ENCODE data around the gene APBA2. TPM values are rescaled to one million over a fixed set of nuclear protein-coding genes. Genes with fewer than 3 reads are reported as not detected.

The APBA2 gene
- polyA plus RNA-seq, 2 of the 4 experiments (the other 2 are of a cell fraction), result 11.4 to 12.6 TPM

- Histone ChIP-seq H3K4me3 (no peak overlapping the region), H3K27ac (no peak overlapping the region), H3K4me2 (no peak overlapping the region), H3K4me1 (no peaks in the 10 kb centered on the region), H3K9me3 (no peaks in the 10 kb centered on the region)
- ChIA-PET POLR2A (no interaction called here), CTCF (interaction anchor here (1.2 to 4.1 kb wide), 3 partner anchors 10 to 27 kb away, joined by 4 to 33 read pairs (median 22); no protein-coding TSS in a partner anchor)
- DNase-seq (ENCODE audit: low read depth in 1 of 2, low spot score in 1 of 2) (no peak), ATAC-seq (no peak), FAIRE-seq (no peak)
- TF ChIP-seq EP300 (IDR thresholded peaks at IDR 0.05) (no peak), ATOH8 (CRISPR knock-in tag; IDR thresholded peaks at IDR 0.05; ENCODE audit: low read depth) (no peak), NFE2L2 (conservative IDR thresholded peaks at IDR 0.05; ENCODE audit: low read length) (no peak), ELK1 (IDR thresholded peaks at IDR 0.05; ENCODE audit: low read depth, low read length) (no peak), ZSCAN20 (CRISPR knock-in tag; IDR thresholded peaks at IDR 0.05) (no peak), TFCP2L1 (CRISPR knock-in tag; IDR thresholded peaks at IDR 0.05) (no peak), HES2 (IDR thresholded peaks at IDR 0.05) (no peak), EHMT2 (IDR thresholded peaks at IDR 0.05; ENCODE audit: low read depth) (no peak), CEBPB (IDR thresholded peaks at IDR 0.05) (no peak), HEYL (CRISPR knock-in tag; IDR thresholded peaks at IDR 0.05) (no peak), HOXA7 (CRISPR knock-in tag; IDR thresholded peaks at IDR 0.05) (no peak), CTCF (IDR thresholded peaks at IDR 0.05) (no peak), HOXB5 (CRISPR knock-in tag; IDR thresholded peaks at IDR 0.05) (no peak), PBX3 (IDR thresholded peaks at IDR 0.05) (no peak), ZNF302 (CRISPR knock-in tag; IDR thresholded peaks at IDR 0.05) (no peak), TP53 (CRISPR knock-in tag; IDR thresholded peaks at IDR 0.05) (no peak), RNF2 (IDR thresholded peaks at IDR 0.05; ENCODE audit: borderline replicate concordance, low read depth) (no peak), SREBF2 (IDR thresholded peaks at IDR 0.05) (no peak), ZC3H11A (IDR thresholded peaks at IDR 0.05) (no peak)
- 77% methylated on average over 11 of the region's 11 CpGs for WGBS (ENCODE audit: missing lambda C conversion rate)
These were observed 244.2 kb downstream of the APBA2 start for GRCh38 chr15:29129926-29130325.

- CTCF ChIA-PET, result interaction anchor here (0.7 to 4.1 kb wide), 3 partner anchors 10 to 27 kb away, joined by 3 to 33 read pairs (median 22); no protein-coding TSS in a partner anchor
These were observed 244.7 kb downstream of the APBA2 start for GRCh38 chr15:29130476-29130875.

More at GRCh38 chr15:29130476-29130875, 244.7 kb downstream of the APBA2 start:
- Histone ChIP-seq H3K27ac (no peak overlapping the region), H3K4me2 (no peak overlapping the region), H3K4me3 (no peak overlapping the region), H3K4me1 (no peaks in the 10 kb centered on the region), H3K9me3 (no peaks in the 10 kb centered on the region)
- DNase-seq (ENCODE audit: low read depth in 1 of 2, low spot score in 1 of 2) (no peak), ATAC-seq (no peak), FAIRE-seq (no peak)
- TF ChIP-seq ELK1 (IDR thresholded peaks at IDR 0.05; ENCODE audit: low read depth, low read length) (no peak), CHD4 (IDR thresholded peaks at IDR 0.05; ENCODE audit: borderline replicate concordance) (no peak), MYC (IDR thresholded peaks at IDR 0.05; ENCODE audit: borderline replicate concordance, low read length) (no peak), MAZ (IDR thresholded peaks at IDR 0.05; ENCODE audit: borderline replicate concordance, low read depth, low read length) (no peak), EP300 (IDR thresholded peaks at IDR 0.05) (no peak)
- POLR2A ChIA-PET, result no interaction called here
- WGBS (ENCODE audit: missing lambda C conversion rate), result 75% methylated on average over 6 of the region's 6 CpGs
